Measurements from ENCODE around the gene ST3GAL3.

The ST3GAL3 gene

GRCh38 chr1:43768168-43768567, 60.8 kb downstream of the ST3GAL3 start:
- Histone ChIP-seq H3K36me3 (ENCODE audit: control insufficient read depth, insufficient read depth, low read length) (no peaks in the 10 kb centered on the region), H3K4me3 (replicated peaks; ENCODE audit: low read depth, low read length) (no peak overlapping the region), H3K27me3 (replicated peaks; ENCODE audit: control insufficient read depth, insufficient read depth, low read length) (no peaks in the 10 kb centered on the region)
- DNase-seq (ENCODE audit: extremely low read depth, insufficient read length), result no peak
- TF ChIP-seq CTCF (IDR thresholded peaks at IDR 0.05; ENCODE audit: insufficient read depth, low read length, poor library complexity, severe bottlenecking), result no peak

- no peaks in the 10 kb centered on the region for H3K36me3 ChIP-seq (ENCODE audit: control insufficient read depth, insufficient read depth, low read length)
- no peak for DNase-seq (ENCODE audit: extremely low read depth, insufficient read length)
- H3K4me3 ChIP-seq (replicated peaks; ENCODE audit: low read depth, low read length), result no peak overlapping the region; the same call in 1 of the 2 replicates
Measured at GRCh38 chr1:43769350-43769908, 62.1 kb downstream of the ST3GAL3 start.

GRCh38 chr1:43770111-43770510, 62.8 kb downstream of the ST3GAL3 start:
- no peak for DNase-seq (ENCODE audit: extremely low read depth, insufficient read length)
- Histone ChIP-seq H3K4me3 (replicated peaks; ENCODE audit: low read depth, low read length) (no peak overlapping the region), H3K36me3 (ENCODE audit: control insufficient read depth, insufficient read depth, low read length) (no peaks in the 10 kb centered on the region), H3K27me3 (replicated peaks; ENCODE audit: control insufficient read depth, insufficient read depth, low read length) (no peaks in the 10 kb centered on the region)
- no peak for TF ChIP-seq CTCF (IDR thresholded peaks at IDR 0.05; ENCODE audit: insufficient read depth, low read length, poor library complexity, severe bottlenecking)

More at GRCh38 chr1:43769350-43769908, 62.1 kb downstream of the ST3GAL3 start:
- no peak for TF ChIP-seq CTCF (IDR thresholded peaks at IDR 0.05; ENCODE audit: insufficient read depth, low read length, poor library complexity, severe bottlenecking)
- no peaks in the 10 kb centered on the region for H3K27me3 ChIP-seq (replicated peaks; ENCODE audit: control insufficient read depth, insufficient read depth, low read length)

DNA sequence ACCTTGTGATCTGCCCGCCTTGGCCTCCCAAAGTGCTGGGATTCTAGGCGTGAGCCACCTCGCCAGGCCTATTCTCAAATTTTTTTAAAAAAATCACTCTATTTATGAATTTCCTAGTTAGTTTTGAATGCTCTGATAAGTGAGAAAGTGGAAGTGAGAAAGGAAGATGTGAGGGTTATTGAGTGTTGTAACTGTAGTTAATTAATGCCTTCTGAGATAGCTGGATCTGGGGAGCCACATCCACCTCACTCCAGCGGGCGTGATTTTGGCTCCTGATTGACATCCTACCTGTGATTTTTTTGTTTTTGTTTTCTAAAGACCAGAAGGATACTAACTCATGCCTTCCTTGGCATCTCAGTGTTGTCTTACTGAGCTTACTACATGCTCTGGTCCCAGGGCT, 65.6 kb downstream of the ST3GAL3 start:
- Histone ChIP-seq H3K4me3 (replicated peaks; ENCODE audit: low read depth, low read length) (no peak overlapping the region), H3K27me3 (replicated peaks; ENCODE audit: control insufficient read depth, insufficient read depth, low read length) (no peaks in the 10 kb centered on the region), H3K36me3 (ENCODE audit: control insufficient read depth, insufficient read depth, low read length) (no peaks in the 10 kb centered on the region)
- no peak for DNase-seq (ENCODE audit: extremely low read depth, insufficient read length)
- no peak for TF ChIP-seq CTCF (IDR thresholded peaks at IDR 0.05; ENCODE audit: insufficient read depth, low read length, poor library complexity, severe bottlenecking)

DNA sequence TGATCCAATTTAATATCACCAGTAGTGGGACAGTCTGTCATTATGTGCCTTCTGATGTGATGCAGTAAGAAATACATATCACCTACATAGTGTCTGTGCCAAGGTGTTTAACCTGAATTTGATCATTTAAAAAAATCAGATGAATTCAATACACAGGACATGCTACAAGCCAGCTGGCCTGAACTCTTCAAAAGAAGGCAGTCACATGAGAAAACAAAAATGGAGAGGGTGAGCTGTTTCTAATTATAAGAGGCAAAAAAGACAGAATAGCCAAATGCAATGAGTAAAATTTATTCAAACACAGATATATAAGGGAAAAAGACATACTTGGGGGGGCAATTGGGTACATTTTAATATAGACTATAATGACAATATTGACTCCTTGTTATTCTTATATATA, 66.5 kb downstream of the ST3GAL3 start:
- H3K4me3 ChIP-seq (replicated peaks; ENCODE audit: low read depth, low read length), result no peak overlapping the region
- H3K27me3 ChIP-seq (replicated peaks; ENCODE audit: control insufficient read depth, insufficient read depth, low read length), result no peaks in the 10 kb centered on the region
- no peaks in the 10 kb centered on the region for H3K36me3 ChIP-seq (ENCODE audit: control insufficient read depth, insufficient read depth, low read length)
- TF ChIP-seq CTCF (IDR thresholded peaks at IDR 0.05; ENCODE audit: insufficient read depth, low read length, poor library complexity, severe bottlenecking), result no peak
- no peak for DNase-seq (ENCODE audit: extremely low read depth, insufficient read length)

GRCh38 chr1:43774359-43774758, 67.0 kb downstream of the ST3GAL3 start:
- TF ChIP-seq CTCF (IDR thresholded peaks at IDR 0.05; ENCODE audit: insufficient read depth, low read length, poor library complexity, severe bottlenecking), result no peak
- Histone ChIP-seq H3K36me3 (ENCODE audit: control insufficient read depth, insufficient read depth, low read length) (no peaks in the 10 kb centered on the region), H3K4me3 (replicated peaks; ENCODE audit: low read depth, low read length) (no peak overlapping the region), H3K27me3 (replicated peaks; ENCODE audit: control insufficient read depth, insufficient read depth, low read length) (no peaks in the 10 kb centered on the region)
- no peak for DNase-seq (ENCODE audit: extremely low read depth, insufficient read length)

Measured in GM06990 (cell line).